Measurements from ENCODE around the gene BRCA1.
"Not testable (repeated sequence)": the region's sequence is repeated elsewhere in the genome, so short reads cannot be mapped to it uniquely, and the experiment has no call there.

The BRCA1 gene

DNA sequence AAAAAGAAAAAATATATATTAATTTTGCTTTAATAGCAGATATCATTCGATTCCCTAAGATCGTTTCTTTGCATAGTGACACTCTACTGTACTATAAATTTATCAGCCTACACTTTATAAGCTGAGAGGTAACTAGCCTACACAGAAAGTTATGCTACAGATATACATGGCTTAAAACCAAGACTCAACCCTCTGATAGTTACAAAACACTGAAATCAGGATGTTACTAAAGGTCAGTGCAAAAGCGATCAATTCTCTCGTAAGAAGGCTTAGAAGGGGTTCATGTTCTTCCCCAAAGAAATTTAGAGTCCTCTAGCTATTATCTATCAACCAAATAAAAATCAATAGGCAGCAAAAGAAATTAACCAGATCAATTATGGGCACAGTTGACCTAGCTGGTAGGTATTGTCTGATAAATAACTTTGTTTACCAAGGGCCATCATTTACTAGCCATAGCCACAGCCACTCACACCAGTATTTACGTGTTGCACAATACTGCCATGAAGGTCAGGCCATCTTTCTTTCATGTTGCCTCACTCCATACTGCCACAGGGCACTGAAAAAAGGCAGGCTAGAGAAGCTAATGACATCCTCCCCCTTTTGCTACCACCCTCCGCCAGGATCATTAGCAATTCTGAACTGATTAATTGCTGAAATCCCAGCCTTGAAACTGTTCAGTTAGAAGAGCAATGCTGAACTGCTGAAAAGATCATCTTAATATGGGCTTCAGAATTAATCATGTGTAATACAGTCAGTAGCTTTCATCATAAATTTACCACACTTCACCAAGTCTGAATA is 56.4 kb downstream of the BRCA1 start:
- no peak for DNase-seq

DNA sequence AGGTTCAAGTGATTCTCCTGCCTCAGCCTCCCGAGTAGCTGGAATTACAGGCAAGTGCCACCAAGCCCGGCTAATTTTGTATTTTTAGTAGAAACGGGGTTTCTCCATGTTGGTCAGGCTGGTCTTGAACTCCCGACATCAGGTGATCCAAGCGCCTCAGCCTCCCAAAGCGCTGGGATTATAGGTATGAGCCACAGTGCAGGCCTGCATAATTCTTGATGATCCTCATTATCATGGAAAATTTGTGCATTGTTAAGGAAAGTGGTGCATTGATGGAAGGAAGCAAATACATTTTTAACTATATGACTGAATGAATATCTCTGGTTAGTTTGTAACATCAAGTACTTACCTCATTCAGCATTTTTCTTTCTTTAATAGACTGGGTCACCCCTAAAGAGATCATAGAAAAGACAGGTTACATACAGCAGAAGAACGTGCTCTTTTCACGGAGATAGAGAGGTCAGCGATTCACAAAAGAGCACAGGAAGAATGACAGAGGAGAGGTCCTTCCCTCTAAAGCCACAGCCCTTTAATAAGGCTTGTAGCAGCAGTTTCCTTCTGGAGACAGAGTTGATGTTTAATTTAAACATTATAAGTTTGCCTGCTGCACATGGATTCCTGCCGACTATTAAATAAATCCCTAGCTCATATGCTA is 62.1 kb downstream of the BRCA1 start:
- DNase-seq = no peak

DNA sequence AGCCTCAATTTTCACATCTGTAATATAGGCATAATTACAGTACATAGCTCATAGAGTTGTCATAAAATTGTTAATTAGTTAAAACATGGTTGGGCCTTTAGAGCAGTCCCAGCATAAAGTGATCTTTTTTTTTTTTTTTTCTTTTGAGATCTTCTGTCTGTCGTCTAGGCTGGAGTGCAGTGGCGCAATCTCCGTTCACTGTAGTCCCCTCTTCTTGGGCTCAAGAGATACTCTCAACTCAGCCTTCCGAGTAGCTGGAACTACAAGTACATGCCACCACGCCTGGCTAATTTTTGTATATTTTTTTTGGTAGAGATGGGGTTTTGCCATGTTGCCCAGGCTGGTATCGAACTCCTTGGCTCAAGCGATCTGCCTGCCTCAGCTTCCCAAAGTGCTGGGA is 69.1 kb downstream of the BRCA1 start:
- DNase-seq = no peak

DNA sequence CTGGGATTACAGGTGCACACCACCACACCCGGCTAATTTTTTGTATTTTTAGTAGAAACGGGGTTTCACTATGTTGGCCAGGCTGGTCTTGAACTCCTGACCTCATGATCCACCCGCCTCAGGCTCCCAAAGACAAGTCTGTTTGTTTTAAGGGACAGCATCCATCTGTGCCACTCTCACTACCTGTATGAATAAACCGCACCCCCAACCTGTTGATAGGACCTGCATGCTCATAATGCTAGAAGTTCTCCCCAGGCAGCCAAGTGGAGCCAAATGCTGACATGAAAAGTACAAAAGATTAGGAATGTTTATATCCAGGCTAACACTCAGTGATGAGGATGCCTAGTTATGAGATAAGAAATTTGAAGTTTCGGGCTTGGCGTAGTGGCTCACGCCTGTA is 72.2 kb downstream of the BRCA1 start:
- DNase-seq = not testable (repeated sequence)

DNA sequence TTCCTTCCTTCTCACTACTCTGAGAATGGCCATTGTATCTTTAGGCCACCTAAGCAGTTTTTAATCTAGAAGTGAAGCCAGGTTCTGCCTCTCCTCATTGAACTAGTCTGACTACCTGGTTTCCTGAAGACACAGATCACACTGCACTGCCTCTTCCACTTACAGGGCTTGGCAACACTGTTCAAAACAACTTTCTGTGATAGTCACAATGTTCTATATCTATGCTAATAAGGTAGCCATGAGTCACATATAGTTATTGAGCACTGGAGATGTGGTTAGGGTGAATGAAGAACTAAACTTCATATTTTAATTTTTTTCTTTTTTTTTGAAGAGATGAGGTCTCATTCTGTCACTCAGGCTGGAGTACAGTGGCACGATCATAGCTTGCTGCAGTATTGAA is 73.2 kb downstream of the BRCA1 start:
- DNase-seq = no peak

DNA sequence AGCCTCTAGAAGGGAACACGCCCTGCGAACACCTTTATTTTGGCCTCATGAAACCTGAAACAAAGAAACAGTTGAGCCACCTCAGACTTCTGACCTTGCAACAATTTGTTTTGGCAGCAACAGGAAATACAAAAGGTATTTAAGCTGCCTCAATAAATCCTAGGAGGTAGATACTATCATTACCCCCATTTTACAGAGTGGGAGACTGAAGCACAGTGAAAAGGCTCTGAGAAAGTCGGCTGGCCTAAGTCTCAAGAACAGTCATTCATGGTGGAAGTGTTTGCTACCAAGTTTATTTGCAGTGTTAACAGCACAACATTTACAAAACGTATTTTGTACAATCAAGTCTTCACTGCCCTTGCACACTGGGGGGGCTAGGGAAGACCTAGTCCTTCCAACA is 81.1 kb downstream of the BRCA1 start:
- no peak for DNase-seq

DNA sequence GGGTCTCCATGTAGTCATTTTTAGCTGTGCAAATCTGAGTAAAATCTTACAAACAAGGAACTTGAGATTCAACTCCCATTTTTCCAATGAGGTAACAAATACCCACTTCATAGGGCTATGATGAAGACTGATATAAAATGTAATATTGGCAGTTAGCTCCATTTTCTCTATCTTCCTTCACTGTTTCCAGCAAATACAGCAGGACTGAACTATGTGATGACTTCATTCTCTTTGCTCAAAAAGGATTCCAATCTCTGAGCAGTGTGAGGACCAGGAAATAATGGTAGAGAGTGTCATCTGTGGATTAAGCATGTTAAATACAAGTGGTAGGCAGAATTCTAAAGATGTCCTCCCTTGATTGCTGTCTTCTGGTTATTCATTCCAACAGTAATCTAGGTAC is 81.9 kb downstream of the BRCA1 start:
- DNase-seq = no peak

DNA sequence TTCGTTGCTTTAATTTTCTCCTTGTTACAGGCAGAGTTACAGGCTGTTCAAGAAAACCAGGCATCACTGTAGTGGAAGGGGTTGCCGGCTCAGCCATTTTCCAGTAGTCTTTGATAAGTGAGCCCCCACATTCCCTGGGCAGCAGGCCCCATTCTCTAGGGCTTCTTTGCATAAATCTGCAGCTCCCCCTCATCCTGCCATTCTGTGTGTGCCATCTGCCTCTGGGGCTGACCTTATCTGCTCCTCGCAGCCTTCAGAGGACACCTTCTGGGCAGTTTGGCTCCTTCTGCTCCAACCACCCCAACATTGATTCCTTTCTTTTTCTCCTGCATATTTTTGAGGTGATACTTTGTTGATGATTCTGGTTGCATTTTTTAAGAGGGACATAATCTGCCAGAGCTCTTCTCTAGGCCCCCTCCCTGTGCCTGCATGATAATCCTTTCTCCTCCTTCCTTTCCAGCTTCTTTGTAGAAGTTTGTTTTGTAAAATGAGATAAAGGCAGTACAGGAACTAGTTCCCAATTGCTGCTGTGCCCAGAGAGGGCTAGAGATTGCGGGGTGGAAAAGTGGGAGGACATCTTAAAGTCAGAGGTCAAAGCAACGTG is 83.0 kb downstream of the BRCA1 start:
- no peak for DNase-seq

DNA sequence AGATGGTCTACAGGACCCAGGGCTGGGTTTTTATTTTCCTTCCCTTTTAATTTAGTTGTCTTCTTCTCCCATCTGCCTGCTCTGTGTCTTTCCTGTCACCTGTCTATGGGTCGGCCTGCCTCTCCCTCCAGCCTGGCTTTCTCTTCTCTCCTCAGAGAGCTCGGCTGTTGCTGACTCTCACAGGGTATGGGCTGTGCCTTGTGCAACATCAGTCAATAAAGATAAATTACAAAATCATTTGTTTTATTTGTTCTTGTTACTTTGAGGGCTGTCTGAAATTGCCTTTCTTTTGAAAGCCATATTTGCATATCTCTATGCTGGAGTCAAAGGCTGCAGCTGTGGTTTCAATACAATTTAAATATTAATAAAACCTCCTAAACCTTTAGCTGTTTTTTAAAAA is 84.5 kb downstream of the BRCA1 start:
- no peak for DNase-seq

DNA sequence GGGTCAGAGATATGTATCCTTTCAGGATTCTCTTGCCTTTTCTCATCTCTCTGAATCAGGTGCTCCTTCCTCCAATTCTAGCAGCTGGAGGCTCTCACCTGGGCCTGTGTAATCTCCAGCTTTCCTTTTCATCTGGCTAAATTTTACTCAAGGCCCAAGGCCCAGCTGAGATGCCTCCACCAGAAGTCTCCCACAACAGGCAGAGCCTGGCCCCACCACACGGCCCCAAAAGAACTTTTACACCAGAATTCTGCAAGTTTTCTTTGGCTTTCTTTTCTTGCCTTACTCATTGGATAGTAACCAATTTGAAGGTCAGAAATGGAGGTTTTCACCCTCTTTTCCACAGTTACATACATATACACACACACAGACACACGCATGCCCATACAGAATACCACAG is 85.5 kb downstream of the BRCA1 start:
- no peak for DNase-seq

DNA sequence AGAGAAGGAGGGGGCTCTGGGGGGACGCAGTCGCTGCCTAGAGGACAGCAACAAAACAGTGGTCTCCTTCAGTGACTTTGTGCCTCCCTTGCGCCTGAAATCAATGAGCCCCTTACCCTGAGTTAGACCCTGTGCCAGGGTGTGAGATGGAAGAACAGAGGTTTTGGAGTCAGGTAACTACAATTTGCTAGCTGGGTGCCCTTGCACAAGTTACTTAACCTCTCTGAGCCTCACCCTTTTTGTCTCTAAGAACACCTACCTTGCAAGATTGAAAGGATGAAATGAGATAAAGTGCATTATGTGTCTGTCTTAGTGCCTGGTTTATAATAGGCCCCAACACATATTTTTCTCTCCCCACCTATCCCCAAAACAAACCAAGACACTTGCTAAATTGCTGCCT is 90.3 kb downstream of the BRCA1 start:
- DNase-seq = no peak

DNA sequence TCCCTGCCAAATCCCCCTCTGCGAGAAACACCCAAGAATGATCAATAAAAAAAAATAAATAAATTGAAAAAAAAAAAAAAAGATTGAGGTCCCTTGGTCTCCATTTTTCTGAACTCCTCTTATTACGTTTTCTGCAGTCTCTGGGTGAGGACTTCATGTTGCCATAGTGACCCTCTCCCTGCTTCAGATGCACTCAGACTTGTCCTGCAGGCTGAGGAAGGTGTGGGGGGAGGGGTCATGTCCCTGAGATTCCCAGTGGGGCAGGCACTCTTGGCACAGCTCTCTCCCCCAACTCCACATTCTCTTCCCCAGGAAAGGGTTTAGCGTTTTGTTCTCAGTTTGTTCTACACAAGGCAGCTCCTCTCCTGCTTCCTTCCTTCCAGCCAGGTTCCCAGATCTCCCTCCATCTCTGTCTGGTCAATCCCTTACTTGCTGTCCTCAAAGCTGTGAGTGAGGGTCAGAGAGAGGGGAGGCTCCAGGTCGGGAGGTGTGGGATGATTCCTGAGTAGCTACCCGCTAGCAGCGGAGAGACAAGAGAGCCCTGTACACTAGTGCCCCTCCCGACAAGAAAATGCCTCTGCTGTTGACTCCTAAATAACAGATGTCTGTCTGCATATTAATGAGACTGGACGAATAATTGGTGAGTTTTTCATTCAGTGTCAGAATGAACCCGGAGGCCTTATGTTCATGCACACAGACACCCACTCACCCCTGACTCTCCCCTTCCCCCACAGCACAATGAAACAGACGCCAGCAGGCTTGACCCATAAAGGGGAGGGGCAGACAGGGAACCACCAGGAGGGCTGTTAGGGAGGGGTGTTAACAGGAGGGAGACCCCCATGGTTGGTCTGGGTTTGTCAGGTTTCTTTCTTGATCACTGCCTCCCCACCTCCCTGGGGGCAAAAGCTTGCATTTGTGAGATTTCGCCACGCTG is 90.9 kb downstream of the BRCA1 start:
- no peak for DNase-seq

DNA sequence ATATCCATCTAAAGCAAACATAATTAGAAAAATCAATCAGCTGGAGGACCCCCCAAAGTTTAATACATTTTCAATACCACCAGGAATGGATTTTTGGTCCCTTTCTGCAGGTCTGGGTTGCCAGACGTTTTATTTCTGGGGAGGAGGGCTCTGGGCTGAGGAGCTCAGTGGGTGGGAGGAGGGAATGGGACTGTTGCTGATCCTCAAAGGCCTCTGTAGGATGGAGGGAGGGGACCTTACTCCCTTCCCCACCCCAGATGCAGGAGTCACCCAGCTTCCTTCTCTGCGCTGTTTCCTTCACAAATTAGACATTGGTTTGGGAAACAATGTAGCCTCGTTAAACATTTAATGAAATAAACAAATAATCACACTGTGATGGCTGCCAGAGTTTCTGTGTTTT is 93.5 kb downstream of the BRCA1 start:
- DNase-seq = no peak

DNA sequence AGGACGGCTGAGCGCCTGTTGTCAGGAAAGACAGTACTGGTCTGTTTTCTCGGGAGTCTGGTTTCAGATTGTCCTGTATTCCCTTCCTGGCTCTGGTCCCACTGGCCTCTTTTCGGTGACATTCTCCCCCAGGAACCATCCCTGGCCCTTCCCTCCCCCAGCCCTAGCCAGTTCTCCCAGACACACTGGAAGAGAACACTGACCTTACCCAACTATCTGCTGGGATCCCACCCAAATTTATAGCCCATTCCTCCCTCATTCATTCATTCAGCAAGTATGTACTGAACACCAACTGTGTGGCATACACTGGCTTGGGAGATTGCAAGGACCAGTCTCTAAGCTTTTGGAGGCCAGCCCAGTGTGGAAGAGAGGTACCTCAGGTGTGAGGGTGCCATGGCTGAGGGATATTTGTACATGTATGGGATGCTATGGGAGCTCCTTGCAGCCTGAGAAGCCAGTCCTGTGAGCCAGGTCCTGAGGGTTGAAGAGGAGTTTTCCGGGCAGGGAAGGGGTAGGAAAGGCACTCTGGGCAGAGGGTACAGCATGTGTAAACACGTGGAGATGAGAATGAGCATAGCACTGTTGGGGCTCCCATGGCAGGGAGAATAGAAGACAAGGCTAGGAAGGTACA is 94.9 kb downstream of the BRCA1 start:
- DNase-seq = no peak

DNA sequence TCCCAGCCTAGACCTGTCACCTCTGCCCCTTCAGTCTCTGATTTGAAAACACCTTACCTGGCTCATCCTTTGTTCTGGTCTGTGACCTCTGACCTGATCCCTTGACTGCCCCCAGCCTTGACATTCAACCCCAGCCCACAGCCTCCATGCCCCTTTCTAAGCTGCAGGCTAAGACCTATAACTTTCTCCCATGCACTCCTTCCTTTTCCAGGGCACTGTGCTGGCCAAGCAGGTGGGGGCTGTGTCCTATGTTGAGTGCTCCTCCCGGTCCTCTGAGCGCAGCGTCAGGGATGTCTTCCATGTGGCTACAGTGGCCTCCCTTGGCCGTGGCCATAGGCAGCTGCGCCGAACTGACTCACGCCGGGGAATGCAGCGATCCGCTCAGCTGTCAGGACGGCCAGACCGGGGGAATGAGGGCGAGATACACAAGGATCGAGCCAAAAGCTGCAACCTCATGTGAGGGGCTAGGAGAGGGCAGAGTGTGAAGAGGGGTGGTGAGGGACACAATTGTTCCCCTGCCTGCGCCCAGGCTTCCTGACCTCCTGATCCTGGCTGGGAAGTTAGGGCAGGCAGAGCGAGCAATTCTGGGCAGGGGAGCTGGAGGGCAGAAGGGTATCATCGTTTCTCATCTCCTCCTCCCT is 96.8 kb downstream of the BRCA1 start:
- DNase-seq = no peak

DNA sequence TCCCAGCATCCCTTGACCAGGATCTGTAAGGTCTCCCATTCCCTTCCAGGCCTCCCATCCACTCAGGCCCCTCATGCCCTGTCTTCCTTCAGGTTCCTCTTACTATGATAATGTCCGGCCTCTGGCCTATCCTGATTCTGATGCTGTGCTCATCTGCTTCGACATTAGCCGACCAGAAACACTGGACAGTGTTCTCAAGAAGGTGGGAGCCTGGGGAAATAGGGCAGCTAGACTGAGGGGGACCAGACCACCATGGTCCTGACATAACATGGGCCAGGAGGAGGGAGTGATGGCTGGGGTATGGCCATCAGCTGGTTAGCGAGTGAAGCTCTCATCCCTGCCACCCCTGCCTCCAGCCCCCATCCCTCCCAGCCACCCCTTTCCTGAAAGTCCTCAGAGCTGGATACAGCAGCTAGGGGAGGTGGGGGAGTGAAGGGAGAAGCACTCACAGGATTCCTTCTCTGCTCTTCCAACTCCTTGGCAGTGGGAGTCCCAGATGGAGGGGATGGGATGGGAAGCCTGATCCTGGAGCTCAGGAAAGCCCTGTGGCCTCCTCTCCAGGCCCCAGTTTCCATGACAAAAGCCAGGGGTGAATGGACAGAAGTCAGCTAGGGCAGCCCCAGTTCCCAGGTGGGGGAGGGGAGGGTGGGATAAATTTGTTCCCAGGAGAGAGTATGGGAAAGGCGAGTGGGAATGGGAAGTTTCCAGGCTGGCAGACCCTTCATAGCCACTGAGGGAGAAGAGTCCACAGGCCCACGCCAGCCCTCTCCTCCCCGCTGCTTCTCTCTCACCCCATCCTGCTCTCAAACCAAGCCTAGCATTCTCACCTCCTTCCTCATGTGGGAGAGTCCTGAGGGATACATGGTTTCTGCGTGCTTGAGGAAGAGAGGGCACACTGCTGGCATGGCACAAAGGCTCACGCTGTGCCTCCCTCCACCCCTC is 97.8 kb downstream of the BRCA1 start:
- no peak for DNase-seq

DNA sequence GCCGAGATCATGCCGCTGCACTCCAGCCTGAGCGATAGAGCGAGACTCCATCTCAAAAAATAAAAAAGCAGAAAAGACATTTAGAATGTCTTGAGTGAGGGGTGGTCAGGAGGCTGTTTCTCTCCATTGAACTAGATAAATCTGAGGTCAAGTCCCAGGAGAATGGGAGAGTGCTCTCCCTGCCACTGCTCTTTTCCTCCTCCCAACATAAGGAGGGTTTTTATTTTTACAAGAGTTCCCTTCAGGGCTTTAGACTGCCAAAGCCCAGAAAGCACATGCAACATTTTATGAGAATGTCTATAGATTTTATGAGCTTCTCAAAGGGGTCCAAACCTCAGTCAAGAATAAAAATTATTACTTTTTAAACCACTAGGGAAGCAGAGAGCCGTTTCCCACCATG is 98.6 kb downstream of the BRCA1 start:
- DNase-seq = no peak

DNA sequence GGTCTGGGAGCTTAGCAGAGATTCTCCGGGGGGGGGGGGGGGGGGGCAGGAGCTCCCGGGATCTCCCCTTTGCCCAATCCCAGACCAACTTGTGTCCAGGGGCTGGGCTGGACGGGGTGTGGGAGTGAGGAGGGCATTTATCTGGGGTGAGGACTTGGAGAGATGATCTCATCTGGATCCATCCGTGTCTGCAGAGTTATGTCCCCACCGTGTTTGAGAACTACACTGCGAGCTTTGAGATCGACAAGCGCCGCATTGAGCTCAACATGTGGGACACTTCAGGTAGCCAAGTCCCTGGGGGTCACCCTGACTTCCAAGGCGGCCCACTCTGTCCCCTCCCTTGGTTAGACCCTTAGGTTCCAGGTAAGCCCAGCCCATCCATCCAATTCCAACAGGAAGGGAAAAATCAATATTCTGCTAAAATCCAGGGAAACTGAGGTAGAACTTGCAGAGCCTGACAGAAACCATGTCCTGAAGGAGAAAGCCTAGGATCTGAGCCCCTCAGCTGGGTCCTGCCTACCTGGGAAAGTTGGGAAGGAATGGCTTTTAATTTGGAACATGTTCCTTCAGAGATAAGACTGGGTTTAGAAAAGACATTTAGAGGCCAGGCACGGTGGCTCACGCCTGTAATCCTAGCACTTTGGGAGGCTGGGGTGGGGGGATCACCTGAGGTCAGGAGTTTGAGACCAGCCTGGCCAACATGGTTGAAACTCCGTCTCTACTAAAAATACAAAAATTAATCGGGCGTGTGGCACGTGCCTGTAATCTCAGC is 99.2 kb downstream of the BRCA1 start:
- DNase-seq = no peak

DNA sequence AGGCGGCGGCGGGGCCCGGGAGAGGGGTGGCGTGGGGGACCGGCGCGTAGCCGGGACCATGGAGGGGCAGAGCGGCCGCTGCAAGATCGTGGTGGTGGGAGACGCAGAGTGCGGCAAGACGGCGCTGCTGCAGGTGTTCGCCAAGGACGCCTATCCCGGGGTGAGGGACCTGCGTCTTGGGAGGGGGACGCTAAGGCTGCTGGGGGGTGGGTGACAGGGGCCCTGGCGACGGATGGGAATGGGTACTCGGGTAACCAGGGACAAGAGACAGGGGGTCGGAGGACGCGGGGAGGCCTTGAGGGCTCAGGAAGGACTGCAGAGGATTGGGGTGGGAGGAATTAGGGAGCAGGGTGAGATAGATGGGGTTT is 99.9 kb downstream of the BRCA1 start:
- no peak for DNase-seq
